ENCODE measurements around the gene FOXC1.

DNA sequence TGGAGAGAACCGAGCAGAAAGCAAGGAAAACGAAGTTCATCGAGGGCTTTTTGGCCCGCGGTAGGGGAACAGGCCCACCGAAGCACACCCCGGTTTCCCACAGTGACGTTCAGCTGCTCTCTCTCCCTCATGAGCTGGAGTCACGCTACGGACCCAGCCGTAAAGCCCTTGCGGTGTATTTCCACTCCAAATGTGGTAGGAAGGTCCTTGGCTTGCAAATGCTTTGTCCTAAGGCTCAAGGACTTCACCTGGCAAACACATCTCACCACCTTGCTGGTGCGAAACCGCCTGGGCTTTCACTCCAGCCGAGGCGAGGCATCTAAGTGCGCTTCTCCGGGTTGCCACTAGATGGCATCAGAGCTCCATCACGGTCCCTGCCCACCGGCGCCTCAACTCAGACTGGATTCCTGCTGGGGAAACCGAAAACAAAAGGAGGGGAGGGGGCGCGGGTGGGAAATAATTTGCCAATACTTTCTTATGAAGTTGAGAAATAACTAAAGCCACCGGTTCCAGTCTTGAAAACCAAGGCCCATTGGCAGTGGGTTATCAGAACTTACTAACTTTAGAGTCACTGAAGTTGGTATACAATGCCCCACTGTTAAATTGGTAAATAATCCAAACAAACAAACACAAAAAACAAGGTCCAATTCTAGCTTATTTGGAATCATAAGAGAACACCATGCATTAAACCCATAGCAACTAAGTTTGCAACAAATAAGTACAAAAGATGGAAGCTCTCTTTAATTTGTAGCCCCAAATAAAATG, 13.4 kb upstream of the FOXC1 start:
- TF ChIP-seq EP300 (IDR thresholded peaks at IDR 0.05) (no peak), CTCF (IDR thresholded peaks at IDR 0.05) (peak; percentile 88 to 98 (median 90))
